Rectal smooth muscle tissue (tissue), 1 donor: ENCODE data around the gene EEIG1.

Experiments used
- H3K27ac ChIP-seq: one replicate; pipeline ENCODE4 v1.7.0; 2013; ENCODE audit warnings: low read depth, low read length, inconsistent platforms
- H3K27me3 ChIP-seq: one replicate; pipeline ENCODE4 v1.7.0; 2013; ENCODE audit warnings: low read length; ENCODE audit not compliant: control insufficient read depth, insufficient read depth
- H3K36me3 ChIP-seq: one replicate; pipeline ENCODE4 v1.7.0; 2013; ENCODE audit warnings: low read length; ENCODE audit not compliant: control insufficient read depth, insufficient read depth
- H3K4me1 ChIP-seq: one replicate; pipeline ENCODE4 v1.7.0; 2013; ENCODE audit warnings: low read length; ENCODE audit not compliant: control insufficient read depth, insufficient read depth
- H3K4me3 ChIP-seq: one replicate; pipeline ENCODE4 v1.7.0; 2013; ENCODE audit warnings: low read length
- H3K9ac ChIP-seq: one replicate; pipeline ENCODE4 v1.7.0; 2013; ENCODE audit warnings: low read length

Gene EEIG1

DNA sequence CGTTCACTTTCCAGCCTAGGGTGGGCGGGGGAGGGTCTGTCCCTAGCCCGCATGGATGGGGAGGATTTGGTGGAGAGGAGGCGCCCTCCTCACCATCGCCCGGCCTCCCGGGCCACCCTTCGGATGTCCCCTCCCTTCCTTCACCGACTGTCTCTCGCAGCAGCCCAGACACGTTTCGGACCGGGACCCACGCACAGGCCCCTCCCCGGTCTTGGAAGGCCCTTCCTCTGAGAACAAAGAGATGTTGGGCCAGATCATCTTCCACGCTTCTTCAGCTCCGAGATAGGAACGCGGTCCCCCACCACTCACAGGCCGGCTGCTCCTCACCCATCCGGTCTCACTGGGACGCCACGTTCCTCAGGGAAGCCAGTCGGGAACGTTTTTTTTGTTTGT lies 42.5 kb downstream of the EEIG1 start:
- H3K4me3 ChIP-seq: peak overlapping the region; percentile 69
- H3K9ac ChIP-seq: no peak overlapping the region
- H3K27me3 ChIP-seq: no peaks in the 10 kb centered on the region
- H3K27ac ChIP-seq: no peak overlapping the region
- H3K36me3 ChIP-seq: peaks cover 11% of the 10 kb centered on the region
- peaks cover 12% of the 10 kb centered on the region for H3K4me1 ChIP-seq

DNA sequence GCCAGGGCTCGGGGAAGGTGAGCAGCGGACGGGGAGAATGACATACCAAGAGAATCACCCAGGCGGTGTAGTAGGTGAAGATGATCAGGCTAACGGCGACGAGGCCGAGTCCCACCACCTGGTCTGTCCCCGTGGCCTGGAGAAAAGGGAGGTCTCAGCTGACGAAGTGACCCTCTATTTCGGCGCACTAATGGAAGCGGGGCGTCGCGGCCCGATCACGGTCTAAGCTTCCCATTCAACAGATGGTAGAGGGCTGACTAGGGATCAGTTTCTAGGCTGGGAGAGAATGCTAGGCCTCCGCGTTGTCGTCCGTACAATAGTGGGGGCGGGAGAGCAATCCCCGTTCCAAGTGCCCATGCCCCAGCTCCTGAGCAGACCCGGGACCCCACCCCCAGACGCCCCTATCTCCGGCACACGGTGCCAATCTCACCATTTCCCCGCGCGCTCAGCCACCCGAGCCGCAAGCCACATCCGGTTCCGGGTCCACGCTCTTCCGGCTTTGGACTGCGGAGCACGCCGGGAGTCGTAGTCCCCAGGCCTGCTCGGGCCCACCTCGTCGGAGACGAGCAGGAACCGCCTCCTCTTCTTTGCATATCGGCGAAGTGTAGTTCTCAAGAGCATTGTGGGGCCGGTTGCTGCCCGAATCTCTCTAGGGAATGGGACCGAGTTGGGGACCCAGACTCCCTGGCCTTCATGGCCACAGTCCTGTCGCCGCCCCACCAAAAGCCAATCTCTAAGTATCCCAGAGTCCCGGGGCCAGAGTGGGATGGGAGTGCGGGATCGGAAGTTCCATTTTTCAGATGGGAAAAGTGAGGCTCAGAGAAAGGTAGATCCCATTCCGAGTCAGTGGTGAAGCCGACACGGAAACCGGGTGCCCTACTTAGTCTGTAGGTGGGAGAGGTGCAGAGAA lies 43.1 kb downstream of the EEIG1 start, which contains the start of gene DPM2:
Gene DPM2, minus strand, starts transcription at position 467 of the 910 bp plus-strand sequence. Its CDS starts 34 bp downstream, at position 433.
- H3K4me1 ChIP-seq: peaks cover 12% of the 10 kb centered on the region
- no peaks in the 10 kb centered on the region for H3K27me3 ChIP-seq
- H3K27ac ChIP-seq: peak within 1 kb of the TSS; percentile 50
- H3K36me3 ChIP-seq: peaks cover 5% of the 10 kb centered on the region
- H3K9ac ChIP-seq: peak within 1 kb of the TSS; percentile 33
- H3K4me3 ChIP-seq: peak within 1 kb of the TSS; percentile 69

DNA sequence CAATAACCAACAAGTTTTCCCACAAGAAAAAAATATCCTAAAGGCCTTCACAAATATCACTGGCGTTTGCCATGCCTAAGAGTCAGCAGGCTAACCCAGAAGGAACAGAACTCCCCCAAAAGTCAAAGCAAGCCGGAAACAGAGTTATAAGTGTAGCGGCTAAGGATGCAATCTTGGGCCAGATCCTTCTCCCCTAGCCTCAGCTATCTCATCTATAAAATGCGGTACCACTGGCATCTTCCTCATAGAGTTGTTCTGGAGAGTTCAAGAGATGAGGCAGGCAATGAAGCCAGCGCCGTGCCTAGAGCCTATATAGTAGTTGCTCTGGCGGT lies 43.8 kb downstream of the EEIG1 start:
- Histone ChIP-seq H3K4me1 (peaks cover 12% of the 10 kb centered on the region), H3K27me3 (no peaks in the 10 kb centered on the region), H3K27ac (no peak overlapping the region), H3K36me3 (no peaks in the 10 kb centered on the region), H3K4me3 (peak overlapping the region; percentile 69), H3K9ac (peak overlapping the region; percentile 33)

DNA sequence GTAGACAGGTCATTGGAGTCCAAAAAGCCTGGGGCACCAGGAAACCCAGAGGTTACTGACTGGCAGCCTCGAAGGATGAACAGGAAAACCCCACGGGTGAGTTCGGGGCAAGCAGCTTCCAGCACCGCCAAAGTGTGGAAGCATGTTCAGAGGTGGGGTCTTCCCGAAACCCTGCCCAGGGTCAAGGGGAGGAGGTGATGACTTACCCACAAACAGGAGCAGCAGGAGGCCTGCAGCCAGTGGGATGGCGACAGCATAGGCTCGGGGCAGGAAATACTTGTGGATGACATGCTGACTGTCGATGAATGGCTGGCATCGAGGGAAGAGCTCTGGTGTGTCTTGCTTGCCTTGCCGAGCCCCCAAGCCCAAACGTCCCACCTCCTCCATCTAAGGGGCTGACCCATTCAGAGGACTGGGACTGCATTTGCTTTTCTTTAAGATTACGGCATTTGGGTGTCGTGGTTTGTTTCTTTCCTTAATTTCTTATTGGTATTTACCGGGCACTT lies 44.4 kb downstream of the EEIG1 start:
- H3K9ac ChIP-seq: no peak overlapping the region
- no peak overlapping the region for H3K27ac ChIP-seq
- no peak overlapping the region for H3K4me3 ChIP-seq

DNA sequence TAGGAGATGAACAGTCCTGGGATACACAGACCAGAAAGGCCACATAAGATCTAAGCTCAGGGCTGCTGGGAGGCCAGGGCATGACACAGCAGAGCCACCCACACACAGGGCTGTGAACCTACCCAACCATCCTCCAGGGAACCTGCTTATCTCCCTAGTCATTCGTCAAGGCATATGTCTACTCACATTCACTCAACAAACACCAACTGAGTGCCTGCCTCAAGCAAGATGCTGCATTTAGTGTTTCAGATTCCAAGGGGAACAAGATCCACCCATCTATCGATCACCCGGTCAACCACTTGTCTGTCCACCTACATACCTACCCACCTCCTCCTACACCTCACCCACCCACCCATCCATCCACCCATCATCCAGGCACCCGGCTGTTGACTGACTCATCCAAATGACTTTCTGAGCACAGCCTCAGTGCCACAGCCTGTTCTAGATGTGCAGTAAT lies 45.0 kb downstream of the EEIG1 start:
- Histone ChIP-seq H3K4me3 (no peak overlapping the region), H3K36me3 (no peaks in the 10 kb centered on the region)

More for the DNA sequence above, 44.4 kb downstream of the EEIG1 start:
- H3K4me1 ChIP-seq: peaks cover 12% of the 10 kb centered on the region
- no peaks in the 10 kb centered on the region for H3K36me3 ChIP-seq
- no peaks in the 10 kb centered on the region for H3K27me3 ChIP-seq

DNA sequence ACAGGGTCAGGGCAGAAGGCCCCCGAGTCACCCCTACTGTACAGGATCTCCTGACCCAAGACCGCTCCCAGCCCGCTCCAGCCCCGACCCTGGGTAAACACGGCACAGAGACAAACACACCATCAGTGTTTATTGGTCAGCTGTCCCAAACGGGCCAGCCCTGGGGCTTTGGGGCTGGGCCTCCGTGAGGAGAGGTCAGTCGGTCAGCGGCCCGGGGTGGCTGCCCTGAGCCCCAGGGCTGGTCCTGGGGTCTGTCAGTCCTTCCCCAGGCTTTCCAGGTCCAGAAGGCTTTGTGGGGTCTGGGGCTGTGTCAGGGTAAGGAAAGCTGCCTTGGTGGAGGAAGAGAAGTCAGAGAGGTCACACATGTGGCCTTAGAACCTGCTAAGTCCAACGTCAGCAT lies 45.8 kb downstream of the EEIG1 start:
- Histone ChIP-seq H3K4me3 (no peak overlapping the region), H3K4me1 (peaks cover 12% of the 10 kb centered on the region), H3K9ac (no peak overlapping the region), H3K27ac (no peak overlapping the region), H3K27me3 (no peaks in the 10 kb centered on the region), H3K36me3 (no peaks in the 10 kb centered on the region)

More for the DNA sequence above, 45.0 kb downstream of the EEIG1 start:
- Histone ChIP-seq H3K9ac (no peak overlapping the region), H3K27me3 (no peaks in the 10 kb centered on the region), H3K4me1 (peaks cover 12% of the 10 kb centered on the region), H3K27ac (no peak overlapping the region)

DNA sequence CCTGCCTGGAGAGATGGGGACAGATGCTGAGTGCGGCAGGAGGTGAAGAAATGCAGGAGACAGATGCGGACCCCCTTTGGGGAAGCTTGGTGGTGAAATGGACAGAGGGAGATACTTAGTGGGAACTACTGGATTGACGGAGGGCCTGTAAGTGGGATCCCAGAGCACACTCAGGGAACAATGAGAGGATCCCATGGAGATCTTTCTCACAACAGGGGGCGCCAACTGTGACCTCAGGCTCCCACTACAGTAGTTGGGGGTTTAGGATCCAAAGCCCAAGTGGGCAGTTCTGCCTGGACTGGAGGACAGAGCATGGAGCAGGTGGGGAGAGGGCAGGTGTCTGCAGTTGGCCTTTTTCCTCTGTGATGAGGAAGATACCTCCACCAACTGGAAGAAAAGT lies 46.5 kb downstream of the EEIG1 start:
- Histone ChIP-seq H3K4me3 (no peak overlapping the region), H3K4me1 (peaks cover 12% of the 10 kb centered on the region), H3K27ac (no peak overlapping the region), H3K36me3 (no peaks in the 10 kb centered on the region), H3K9ac (no peak overlapping the region), H3K27me3 (no peaks in the 10 kb centered on the region)

DNA sequence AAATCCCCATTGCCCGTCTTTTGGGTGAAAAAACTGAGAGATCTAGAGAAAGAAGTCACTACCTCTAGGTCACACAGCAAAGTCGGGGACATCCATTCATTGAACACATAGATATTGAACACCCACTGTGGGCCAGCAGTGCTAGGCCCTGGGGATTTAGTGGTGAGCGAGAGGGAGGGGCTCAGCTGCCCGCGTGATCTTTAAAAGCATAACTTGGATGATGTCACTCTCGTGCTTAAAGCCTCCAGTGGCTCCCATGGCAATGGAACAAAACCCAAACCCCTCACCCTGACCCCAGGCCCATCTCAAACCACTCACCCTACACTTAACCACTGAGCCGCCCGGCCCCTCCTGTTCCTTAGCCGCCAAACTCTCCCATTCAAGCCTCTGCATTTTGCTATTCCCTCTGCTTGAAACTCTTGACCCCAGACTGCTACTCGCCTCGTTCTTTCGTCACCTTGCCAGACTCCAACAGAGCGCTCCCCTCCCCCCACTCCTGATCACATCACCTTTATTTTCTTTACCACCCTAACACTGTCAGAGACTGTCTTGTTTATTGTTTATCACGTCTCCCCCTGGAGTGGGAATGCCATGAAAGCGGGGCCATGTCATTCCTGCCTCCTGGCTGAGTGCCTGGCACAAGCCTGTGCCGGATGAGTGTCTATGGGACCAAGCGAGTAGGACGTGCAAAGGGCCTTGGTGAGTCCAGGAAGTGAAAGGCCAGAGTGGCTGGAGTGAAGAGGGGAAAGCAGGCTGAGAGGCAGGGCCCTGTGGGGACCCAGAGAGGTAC lies 49.5 kb downstream of the EEIG1 start:
- Histone ChIP-seq H3K9ac (no peak overlapping the region), H3K27me3 (peaks cover 8% of the 10 kb centered on the region)

More for the DNA sequence above, 49.5 kb downstream of the EEIG1 start:
- H3K4me1 ChIP-seq: peaks cover 3% of the 10 kb centered on the region
- peak overlapping the region; percentile 42 for H3K4me3 ChIP-seq
- no peak overlapping the region for H3K27ac ChIP-seq
- no peaks in the 10 kb centered on the region for H3K36me3 ChIP-seq
